K562 (cell line): Measurements from ENCODE around the gene WDR90. TPM values are rescaled to one million over a fixed set of nuclear protein-coding genes. Genes with fewer than 3 reads are reported as not detected.

Experiments
- ATAC-seq: fragments of 200-7000 bp; cut with Tn5 transposase; 3 replicates; pipeline ENCODE4 v1.9.1; 2020; ENCODE audit warnings: moderate library complexity
- BruUV-seq: library from RNA; stranded (reverse); fragments of 400-500 nt; replicated peaks from 2 replicates; lab custom pipeline; 2021; lab: Mats Ljungman, UMichigan
- CTCF ChIA-PET: fragments of 300-600 bp; formaldehyde crosslinking; extraction: SDS; loops from one replicate; lab custom pipeline; 2021; ENCODE audit warnings: low intra/inter-chr PET ratio; lab: Yijun Ruan, JAX
- POLR2A ChIA-PET: fragments of 300-600, 350-650 bp; sonication (Branson Sonifier 250); formaldehyde crosslinking; extraction: SDS; loops from one replicate; lab custom pipeline; 2021; ENCODE audit warnings: antibody characterized with exemption, inconsistent platforms; lab: Yijun Ruan, JAX
- DNase-seq, 4 experiments: peaks; one replicate each; pipeline versions ENCODE4 v3.0.0 to v3.0.0-alpha.2; 2011 to 2018; ENCODE audit warnings: low spot score in 3 of 4, mixed read lengths in 3 of 4; ENCODE audit errors: extremely low read depth in 1 of 4
- FAIRE-seq: peaks from 2 replicates; lab custom pipeline; 2011; peaks lifted over from hg19 to GRCh38; lab: Jason Lieb, UNC
- H2AFZ ChIP-seq: 2 replicates; pipeline ENCODE4 v1.6.0; 2011; ENCODE audit warnings: low read depth, low read length, control low read depth, inconsistent platforms
- H3K27ac ChIP-seq: fragments of 200-600 bp; 3 replicates; pipeline ENCODE4 v1.8.0; 2011; ENCODE audit warnings: low read depth, mild to moderate bottlenecking, control low read depth, inconsistent platforms, low read length, moderate library complexity, mixed read lengths; ENCODE audit errors: extremely low read depth
- H3K27me3 ChIP-seq, 2 experiments: fragments of 300-600 bp in 1 of 2; 2 replicates in 1 of 2; 3 replicates in 1 of 2; pipeline versions ENCODE4 v1.6.0 to v1.8.0; 2011; ENCODE audit warnings: inconsistent platforms in 2 of 2, low read length in 2 of 2, mild to moderate bottlenecking in 1 of 2, mixed read lengths in 1 of 2, moderate library complexity in 1 of 2; ENCODE audit not compliant: control insufficient read depth in 2 of 2, insufficient read depth in 2 of 2
- H3K36me3 ChIP-seq: fragments of 300-600 bp; 3 replicates; pipeline ENCODE4 v1.8.0; 2011; ENCODE audit warnings: mild to moderate bottlenecking, low read length, inconsistent platforms; ENCODE audit not compliant: control insufficient read depth, insufficient read depth
- H3K4me1 ChIP-seq, 2 experiments: fragments of 200-600 bp in 1 of 2; replicated peaks in 1 of 2; 2 replicates in 1 of 2; 3 replicates in 1 of 2; pipeline versions ENCODE4 v1.5.1 to v1.8.0; 2011; ENCODE audit warnings: inconsistent platforms in 2 of 2, low read length in 2 of 2, mild to moderate bottlenecking in 1 of 2, mixed read lengths in 1 of 2, moderate library complexity in 1 of 2; ENCODE audit not compliant: control insufficient read depth in 2 of 2, insufficient read depth in 2 of 2
- H3K4me2 ChIP-seq: 2 replicates; pipeline ENCODE4 v1.6.1; 2011; ENCODE audit warnings: low read length, control low read depth, inconsistent platforms, mixed read lengths; ENCODE audit not compliant: insufficient read depth
- H3K4me3 ChIP-seq: fragments of 200-600 bp; sonication (generic), shearing (Covaris generic); 2 replicates; pipeline ENCODE4 v1.5.1; 2016; ENCODE audit warnings: control low read depth, inconsistent platforms
- H3K79me2 ChIP-seq: fragments of 200-600 bp; 3 replicates; pipeline ENCODE4 v1.8.0; 2011; ENCODE audit warnings: low read length, inconsistent platforms; ENCODE audit not compliant: control insufficient read depth, insufficient read depth
- H3K9ac ChIP-seq, 2 experiments: 2 replicates each; pipeline versions ENCODE4 v1.6.0 to v1.6.1; 2011; ENCODE audit warnings: low read depth in 2 of 2, low read length in 2 of 2, control low read depth in 1 of 2, inconsistent platforms in 1 of 2, mild to moderate bottlenecking in 1 of 2, mixed read lengths in 1 of 2; ENCODE audit not compliant: insufficient read depth in 1 of 2
- H3K9me1 ChIP-seq: one replicate; pipeline ENCODE4 v1.6.0; 2011; ENCODE audit warnings: inconsistent platforms, mild to moderate bottlenecking, low read length, moderate library complexity; ENCODE audit not compliant: control insufficient read depth, insufficient read depth
- H3K9me3 ChIP-seq: replicated peaks from 2 replicates; pipeline ENCODE4 v1.5.1; 2011; ENCODE audit warnings: low read depth, low read length, inconsistent platforms; ENCODE audit not compliant: control insufficient read depth, insufficient read depth
- H4K20me1 ChIP-seq: replicated peaks from 2 replicates; pipeline ENCODE4 v1.6.1; 2011; ENCODE audit warnings: low read length, inconsistent platforms, mixed read lengths; ENCODE audit not compliant: control insufficient read depth, insufficient read depth
- ARID4B ChIP-seq: sonication (generic); formaldehyde crosslinking; IDR thresholded peaks from 2 replicates; pipeline ENCODE4 v1.8.0; 2022; ENCODE audit warnings: mild to moderate bottlenecking, missing genetic modification reagents
- FIP1L1 ChIP-seq: fragments of 200-400 bp; formaldehyde crosslinking; IDR thresholded peaks from 2 replicates; pipeline ENCODE4 v1.6.1; 2018; ENCODE audit warnings: mild to moderate bottlenecking, low read depth, low read length; ENCODE audit not compliant: poor library complexity, severe bottlenecking
- KAT7 ChIP-seq: sonication (generic); formaldehyde crosslinking; IDR thresholded peaks from 2 replicates; pipeline ENCODE4 v1.8.0; 2022; ENCODE audit warnings: missing genetic modification reagents, mild to moderate bottlenecking, borderline replicate concordance
- RBM14 ChIP-seq: fragments of 200-400 bp; formaldehyde crosslinking; IDR thresholded peaks from 2 replicates; pipeline ENCODE4 v1.6.1; 2018; ENCODE audit warnings: low read depth, mild to moderate bottlenecking, low read length, moderate library complexity, borderline replicate concordance; ENCODE audit not compliant: insufficient read depth
- TSC22D4 ChIP-seq: fragments of 450-650 bp; IDR thresholded peaks from 2 replicates; pipeline ENCODE4 v1.6.1; 2016; ENCODE audit warnings: missing genetic modification characterization, missing biosample characterization, control low read depth
- ZNF609 ChIP-seq: sonication (generic); formaldehyde crosslinking; IDR thresholded peaks from 2 replicates; pipeline ENCODE4 v1.8.1; 2023; ENCODE audit warnings: missing genetic modification reagents, mild to moderate bottlenecking, borderline replicate concordance
- WGBS: fragments of 100-300 bp; shearing (Covaris generic); methylation state at CpG from one replicate; pipeline ENCODE4 v1.1.6; 2016; ENCODE audit warnings: low coverage, mixed read lengths; ENCODE audit not compliant: insufficient coverage; ENCODE audit errors: missing lambda C conversion rate; 5-methylcytosine and 5-hydroxymethylcytosine counted together
- in situ Hi-C: fragments of 300-500 bp; cut with MboI; formaldehyde crosslinking; loops from 4 replicates; pipeline ENCODE4 v1.15.0; 2018; ENCODE audit warnings: inconsistent platforms, mixed read lengths
- intact Hi-C: fragments of 100-400 bp; cut with micrococcal nuclease; formaldehyde crosslinking; loops from 2 replicates; pipeline ENCODE4 v1.14.2; 2022
- polyA plus RNA-seq, 8 experiments: library from polyadenylated mRNA; depleted of rRNA in 4 of 8; stranded (reverse) in 5 of 8; unstranded in 3 of 8; fragments of >200 nt; fragmentation: Nextera tagmentation in 2 of 8; fragmentation: Illumina TruSeq in 1 of 8; extraction: Ambion mirVana in 2 of 8; extraction: Trizol in 1 of 8; gene quantifications; 2 replicates each; pipeline versions ENCODE4 v1.2.1 to v1.2.3, GENCODE V29; 2011 to 2014; ENCODE audit warnings: inconsistent platforms in 1 of 8, missing spikeins in 1 of 8
- total RNA-seq, 7 experiments: library from RNA; depleted of rRNA in 6 of 7; stranded (reverse); fragments of >200 nt in 6 of 7; fragmentation: Illumina TruSeq in 2 of 7; extraction: Trizol in 2 of 7; gene quantifications; 2 replicates each; pipeline versions ENCODE4 v1.2.1 to v1.2.3, GENCODE V29; 2011 to 2021; ENCODE audit warnings: low replicate concordance in 1 of 7

WDR90 gene
- total and polyA plus RNA-seq, 9 of the 15 experiments (the other 6 are each of a cell fraction or from before 2014, with no cell fraction given) = 0.44 to 12.6 (median 3.3) TPM

GRCh38 chr16:675884-676564, 26.9 kb downstream of the WDR90 start:
- TF ChIP-seq RBM14 = 0 out of 2 replicates have a peak, but pooled peaks have one; percentile 47
- no peak for TF ChIP-seq TSC22D4 (tag)
- TF ChIP-seq FIP1L1 = peak; percentile 71
- TF ChIP-seq KAT7 (CRISPR knock-in tag) = 0 out of 2 replicates have a peak, but pooled peaks have one; percentile 6
- 0 out of 2 replicates have a peak, but pooled peaks have one; percentile 10 for TF ChIP-seq ARID4B (CRISPR knock-in tag)
- TF ChIP-seq ZNF609 (CRISPR knock-in tag) = no peak
- TF ChIP-seq, all 486 proteins: peak for 4
- Histone ChIP-seq H3K9me3 (no peaks in the 10 kb centered on the region), H3K4me3 (peak overlapping the region; percentile 52), H3K27me3 (no peaks in the 10 kb centered on the region), H3K4me2 (peak overlapping the region; percentile 79), H3K36me3 (peaks cover 43% of the 10 kb centered on the region), H3K79me2 (peaks cover 14% of the 10 kb centered on the region), H3K9ac (peak overlapping the region; percentile 32 to 93; a peak in 3 of 4 replicates), H2AFZ (peak overlapping the region; percentile 65), H3K27ac (peak overlapping the region; percentile 72; the same call in 2 of the 3 replicates), H3K9me1 (no peaks in the 10 kb centered on the region), H3K4me1 (peaks cover 22 to 96% of the 10 kb centered on the region in 2 experiments), H4K20me1 (peaks cover 8% of the 10 kb centered on the region; the same call in 1 of the 2 replicates)
- no peak for ATAC-seq
- no peak for DNase-seq
- intact Hi-C loops = loop anchor here (5.0 kb wide), 1 partner anchor 39 kb away; the partner anchor contains the start of gene METTL26
- WGBS = 47% methylated on average over 17 of the region's 25 CpGs
- in situ Hi-C loops = loop anchor here (10.0 kb wide), 1 partner anchor 281 kb away; the partner anchor contains the start of gene NME4
- FAIRE-seq = no peak
- ChIA-PET POLR2A (interaction anchor here (0.7 to 1.7 kb wide), 6 partner anchors 8 to 280 kb away, joined by 3 to 6 read pairs (median 4); partner anchors contain the start of gene JMJD8), CTCF (no interaction called here)
- no TSS peak for BruUV-seq
